Astrocyte (in vitro differentiated cells and primary cell): ENCODE measurements around the gene PARP6. TPM values are rescaled to one million over a fixed set of nuclear protein-coding genes. Genes with fewer than 3 reads are reported as not detected.

Experiments used
- DNase-seq: peaks from one replicate; pipeline ENCODE4 v3.0.0-alpha.2; 2010; ENCODE audit warnings: low read depth
- FAIRE-seq: peaks from 2 replicates; lab custom pipeline; 2011; peaks lifted over from hg19 to GRCh38; lab: Jason Lieb, UNC
- H2AFZ ChIP-seq: 2 replicates; pipeline ENCODE4 v1.6.0; 2012; ENCODE audit warnings: low read depth, low read length, inconsistent platforms
- H3K27ac ChIP-seq: 2 replicates; pipeline ENCODE4 v1.5.1; 2011; ENCODE audit warnings: low read depth, low read length, inconsistent platforms
- H3K27me3 ChIP-seq: 2 replicates; pipeline ENCODE4 v1.6.0; 2011; ENCODE audit warnings: low read length, inconsistent platforms; ENCODE audit not compliant: insufficient read depth
- H3K36me3 ChIP-seq: 2 replicates; pipeline ENCODE4 v1.5.1; 2011; ENCODE audit warnings: low read length, inconsistent platforms; ENCODE audit not compliant: insufficient read depth
- H3K4me1 ChIP-seq: 2 replicates; pipeline ENCODE4 v1.5.1; 2011; ENCODE audit warnings: low read length, inconsistent platforms; ENCODE audit not compliant: insufficient read depth
- H3K4me2 ChIP-seq: 2 replicates; pipeline ENCODE4 v1.6.0; 2012; ENCODE audit warnings: low read length, inconsistent platforms
- H3K4me3 ChIP-seq: 2 replicates; pipeline ENCODE4 v1.5.1; 2011; ENCODE audit warnings: low read depth, mild to moderate bottlenecking, low read length, inconsistent platforms; ENCODE audit not compliant: insufficient read depth
- H3K79me2 ChIP-seq: 2 replicates; pipeline ENCODE4 v1.6.0; 2012; ENCODE audit warnings: mild to moderate bottlenecking, low read length, inconsistent platforms; ENCODE audit not compliant: insufficient read depth
- H3K9ac ChIP-seq: 2 replicates; pipeline ENCODE4 v1.6.0; 2012; ENCODE audit warnings: mild to moderate bottlenecking, low read length, inconsistent platforms
- H3K9me3 ChIP-seq: 2 replicates; pipeline ENCODE4 v1.5.1; 2012; ENCODE audit warnings: low read depth, mild to moderate bottlenecking, low read length, inconsistent platforms; ENCODE audit not compliant: insufficient read depth
- H4K20me1 ChIP-seq: 2 replicates; pipeline ENCODE4 v1.6.0; 2012; ENCODE audit warnings: low read length, inconsistent platforms; ENCODE audit not compliant: insufficient read depth
- H3K27ac Mint-ChIP-seq: one replicate; pipeline ENCODE4 v1.8.0; 2021; ENCODE audit warnings: mild to moderate bottlenecking, mixed read lengths; ENCODE audit not compliant: unreplicated experiment
- H3K27me3 Mint-ChIP-seq: one replicate; pipeline ENCODE4 v1.8.0; 2021; ENCODE audit warnings: low read depth, mixed read lengths; ENCODE audit not compliant: unreplicated experiment
- H3K36me3 Mint-ChIP-seq: one replicate; pipeline ENCODE4 v1.8.0; 2021; ENCODE audit warnings: low read depth, mixed read lengths; ENCODE audit not compliant: unreplicated experiment
- H3K4me1 Mint-ChIP-seq: one replicate; pipeline ENCODE4 v1.8.0; 2021; ENCODE audit warnings: low read depth, mixed read lengths; ENCODE audit not compliant: unreplicated experiment
- H3K4me3 Mint-ChIP-seq: one replicate; pipeline ENCODE4 v1.8.0; 2021; ENCODE audit warnings: mild to moderate bottlenecking, moderate library complexity, mixed read lengths; ENCODE audit not compliant: unreplicated experiment
- H3K9me3 Mint-ChIP-seq: one replicate; pipeline ENCODE4 v1.8.0; 2021; ENCODE audit warnings: mild to moderate bottlenecking, mixed read lengths; ENCODE audit not compliant: unreplicated experiment
- CTCF ChIP-seq: IDR thresholded peaks from 2 replicates; pipeline ENCODE4 v1.5.1; 2011; ENCODE audit warnings: low read depth, mild to moderate bottlenecking, inconsistent platforms, low read length, moderate library complexity; ENCODE audit not compliant: insufficient read depth
- EZH2 ChIP-seq: IDR thresholded peaks from 2 replicates; pipeline ENCODE4 v1.6.1; 2012; ENCODE audit warnings: mild to moderate bottlenecking, low read length, inconsistent platforms; ENCODE audit not compliant: insufficient read depth
- total RNA-seq: library from RNA; stranded (reverse); gene quantifications from 2 replicates; pipeline ENCODE4 v1.2.1, GENCODE V29; 2021

Gene PARP6
- total RNA-seq, 1 donor from 2014 or later = 62.7 TPM

- Histone ChIP-seq H3K4me1 (peaks cover 12% of the 10 kb centered on the region), H4K20me1 (peaks cover 98% of the 10 kb centered on the region), H2AFZ (no peak overlapping the region), H3K27ac (no peak overlapping the region), H3K36me3 (peaks cover 96% of the 10 kb centered on the region), H3K27me3 (no peaks in the 10 kb centered on the region), H3K79me2 (peaks cover 78% of the 10 kb centered on the region), H3K4me2 (no peak overlapping the region), H3K9me3 (no peaks in the 10 kb centered on the region), H3K4me3 (no peak overlapping the region), H3K9ac (no peak overlapping the region)
- Mint-ChIP-seq H3K36me3 (peaks cover 55% of the 10 kb centered on the region), H3K27ac (peak overlapping the region; percentile 47), H3K4me1 (peaks cover 47% of the 10 kb centered on the region), H3K9me3 (no peaks in the 10 kb centered on the region), H3K27me3 (no peaks in the 10 kb centered on the region), H3K4me3 (no peak overlapping the region)
- TF ChIP-seq EZH2 (no peak), CTCF (no peak)
- FAIRE-seq (no peak), DNase-seq (no peak)
These were observed 67.1 kb downstream of the PARP6 start for GRCh38 chr15:72205273-72205672.

GRCh38 chr15:72203507-72203837, 68.9 kb downstream of the PARP6 start:
- Histone ChIP-seq H3K4me1 (peaks cover 16% of the 10 kb centered on the region), H3K36me3 (peaks cover 99% of the 10 kb centered on the region), H3K9ac (peak overlapping the region; percentile 41), H3K4me2 (no peak overlapping the region), H4K20me1 (peaks cover 100% of the 10 kb centered on the region), H2AFZ (no peak overlapping the region), H3K79me2 (peaks cover 65% of the 10 kb centered on the region), H3K27ac (no peak overlapping the region), H3K27me3 (no peaks in the 10 kb centered on the region), H3K4me3 (no peak overlapping the region), H3K9me3 (no peaks in the 10 kb centered on the region)
- Mint-ChIP-seq H3K4me3 (no peak overlapping the region), H3K36me3 (peaks cover 45% of the 10 kb centered on the region), H3K4me1 (peaks cover 51% of the 10 kb centered on the region), H3K9me3 (no peaks in the 10 kb centered on the region), H3K27me3 (no peaks in the 10 kb centered on the region), H3K27ac (peak overlapping the region; percentile 84)
- peak; percentile 80 for DNase-seq
- no peak for FAIRE-seq
- TF ChIP-seq CTCF (no peak), EZH2 (no peak)

GRCh38 chr15:72202801-72203506, 69.4 kb downstream of the PARP6 start:
- H3K4me1 Mint-ChIP-seq = peaks cover 48% of the 10 kb centered on the region
- H3K4me1 ChIP-seq = peaks cover 18% of the 10 kb centered on the region
- H3K9me3 Mint-ChIP-seq = no peaks in the 10 kb centered on the region
- H3K4me3 Mint-ChIP-seq = peak overlapping the region; percentile 69
- no peaks in the 10 kb centered on the region for H3K27me3 ChIP-seq
- H3K4me2 ChIP-seq = no peak overlapping the region
- H2AFZ ChIP-seq = no peak overlapping the region
- DNase-seq (no peak), FAIRE-seq (no peak)
- H3K79me2 ChIP-seq = peaks cover 60% of the 10 kb centered on the region
- peak overlapping the region; percentile 84 for H3K27ac Mint-ChIP-seq
- H3K4me3 ChIP-seq = no peak overlapping the region
- H4K20me1 ChIP-seq = peaks cover 100% of the 10 kb centered on the region
- H3K9ac ChIP-seq = peak overlapping the region; percentile 41
- peaks cover 94% of the 10 kb centered on the region for H3K36me3 ChIP-seq
- H3K27me3 Mint-ChIP-seq = no peaks in the 10 kb centered on the region
- H3K36me3 Mint-ChIP-seq = peaks cover 41% of the 10 kb centered on the region
- H3K9me3 ChIP-seq = no peaks in the 10 kb centered on the region
- peak overlapping the region; percentile 14 for H3K27ac ChIP-seq
- no peak for TF ChIP-seq EZH2
